ENCODE measurements around the gene NEDD4L. TPM values are rescaled to one million over a fixed set of nuclear protein-coding genes. Genes with fewer than 3 reads are reported as not detected.

NEDD4L gene
- total RNA-seq, 1 experiment from 2014 or later: 57.4 TPM

DNA sequence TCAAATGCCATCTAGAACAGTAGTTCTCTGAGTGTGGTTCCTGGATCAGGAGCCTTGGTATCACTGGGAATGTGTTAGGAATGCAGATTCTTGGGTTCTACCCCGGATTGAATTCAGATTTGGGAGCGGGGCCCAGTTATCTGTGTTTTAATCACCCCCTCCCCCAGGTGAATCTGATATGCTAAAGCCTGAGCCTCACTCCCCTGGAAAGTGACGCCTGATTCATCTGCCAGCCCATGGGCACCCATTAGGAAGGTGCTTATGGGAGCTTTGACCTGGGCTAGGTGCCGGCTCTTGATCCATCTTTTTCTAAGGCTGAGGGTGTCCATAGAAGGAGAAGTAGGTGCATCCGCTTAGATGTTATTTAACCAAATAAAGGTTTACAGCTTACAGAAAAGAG is 199.4 kb downstream of the NEDD4L start:
- no peak for TF ChIP-seq EZH2 (IDR thresholded peaks at IDR 0.05; ENCODE audit: low read depth)
- TF ChIP-seq, protein P1, sequence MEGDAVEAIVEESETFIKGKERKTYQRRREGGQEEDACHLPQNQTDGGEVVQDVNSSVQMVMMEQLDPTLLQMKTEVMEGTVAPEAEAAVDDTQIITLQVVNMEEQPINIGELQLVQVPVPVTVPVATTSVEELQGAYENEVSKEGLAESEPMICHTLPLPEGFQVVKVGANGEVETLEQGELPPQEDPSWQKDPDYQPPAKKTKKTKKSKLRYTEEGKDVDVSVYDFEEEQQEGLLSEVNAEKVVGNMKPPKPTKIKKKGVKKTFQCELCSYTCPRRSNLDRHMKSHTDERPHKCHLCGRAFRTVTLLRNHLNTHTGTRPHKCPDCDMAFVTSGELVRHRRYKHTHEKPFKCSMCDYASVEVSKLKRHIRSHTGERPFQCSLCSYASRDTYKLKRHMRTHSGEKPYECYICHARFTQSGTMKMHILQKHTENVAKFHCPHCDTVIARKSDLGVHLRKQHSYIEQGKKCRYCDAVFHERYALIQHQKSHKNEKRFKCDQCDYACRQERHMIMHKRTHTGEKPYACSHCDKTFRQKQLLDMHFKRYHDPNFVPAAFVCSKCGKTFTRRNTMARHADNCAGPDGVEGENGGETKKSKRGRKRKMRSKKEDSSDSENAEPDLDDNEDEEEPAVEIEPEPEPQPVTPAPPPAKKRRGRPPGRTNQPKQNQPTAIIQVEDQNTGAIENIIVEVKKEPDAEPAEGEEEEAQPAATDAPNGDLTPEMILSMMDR (conservative IDR thresholded peaks at IDR 0.05): no peak
- H4K20me1 ChIP-seq (ENCODE audit: insufficient read depth): peaks cover 33% of the 10 kb centered on the region
- POLR2A ChIA-PET (ENCODE audit: unreplicated experiment): no interaction called here
- H3K36me3 ChIP-seq (ENCODE audit: low read depth): peaks cover 8% of the 10 kb centered on the region; the same call in 1 of the 2 replicates
- no TSS peak for BruUV-seq (replicated peaks)
- DNase-seq: no peak
- no peaks in the 10 kb centered on the region for H3K4me1 ChIP-seq (replicated peaks; ENCODE audit: insufficient read depth)
- H3K27ac ChIP-seq: no peak overlapping the region
- H3F3A ChIP-seq (ENCODE audit: insufficient read depth, low read depth): peaks cover 5% of the 10 kb centered on the region; the same call in 1 of the 2 replicates
- H3K79me2 ChIP-seq (ENCODE audit: low read depth): peaks cover 75% of the 10 kb centered on the region
- H3K4me2 ChIP-seq: no peak overlapping the region
- no peaks in the 10 kb centered on the region for H3K9me3 ChIP-seq (ENCODE audit: insufficient read depth, low read depth)
- no peaks in the 10 kb centered on the region for H3K27me3 ChIP-seq (ENCODE audit: insufficient read depth, low read depth)
- H2AFZ ChIP-seq: no peak overlapping the region
- intact Hi-C loops (cut with micrococcal nuclease; ENCODE audit: unreplicated experiment): no loop called here
- no peak overlapping the region for H3K4me3 ChIP-seq
- CTCF ChIA-PET: no interaction called here
- no peaks in the 10 kb centered on the region for H3K9me2 ChIP-seq (ENCODE audit: insufficient read depth)

DNA sequence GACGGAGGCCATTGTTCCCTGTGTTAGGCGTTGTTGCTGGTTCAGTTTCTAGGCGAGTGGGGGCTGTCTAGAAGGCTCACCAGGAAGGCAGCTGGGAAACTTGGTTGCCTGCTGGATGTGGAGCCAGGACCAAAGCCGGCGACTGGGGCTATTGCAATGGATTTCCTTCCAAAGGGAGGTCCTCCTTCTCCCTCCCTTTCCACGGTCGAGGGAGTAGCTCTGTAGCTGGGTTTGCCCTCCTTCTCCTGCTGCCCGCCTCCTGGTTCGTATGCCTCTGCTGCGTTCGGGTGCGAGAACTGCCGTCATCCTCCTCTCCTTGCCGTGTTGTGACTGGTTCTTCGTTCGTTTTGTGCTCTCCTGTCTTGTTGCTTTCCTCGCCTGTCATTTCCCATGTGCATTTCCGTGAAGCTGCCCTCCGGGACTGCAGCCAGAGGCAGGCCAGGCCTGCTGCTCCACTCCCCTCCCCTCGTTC is 203.4 kb downstream of the NEDD4L start:
- no peak for DNase-seq
- no peak overlapping the region for H3K27ac ChIP-seq
- ChIA-PET CTCF (no interaction called here), POLR2A (ENCODE audit: unreplicated experiment) (no interaction called here)
- H4K20me1 ChIP-seq (ENCODE audit: insufficient read depth): peaks cover 13% of the 10 kb centered on the region
- peaks cover 4% of the 10 kb centered on the region for H3F3A ChIP-seq (ENCODE audit: insufficient read depth, low read depth)
- H3K9me2 ChIP-seq (ENCODE audit: insufficient read depth): no peaks in the 10 kb centered on the region
- no peaks in the 10 kb centered on the region for H3K27me3 ChIP-seq (ENCODE audit: insufficient read depth, low read depth)
- H3K79me2 ChIP-seq (ENCODE audit: low read depth): peaks cover 38% of the 10 kb centered on the region
- H2AFZ ChIP-seq: no peak overlapping the region
- H3K4me1 ChIP-seq (replicated peaks; ENCODE audit: insufficient read depth): no peaks in the 10 kb centered on the region
- no peak overlapping the region for H3K4me3 ChIP-seq
- no peak for TF ChIP-seq EZH2 (IDR thresholded peaks at IDR 0.05; ENCODE audit: low read depth)
- TF ChIP-seq, protein P1 (conservative IDR thresholded peaks at IDR 0.05): no peak
- BruUV-seq (replicated peaks): no TSS peak
- intact Hi-C loops (cut with micrococcal nuclease; ENCODE audit: unreplicated experiment): no loop called here
- no peak overlapping the region for H3K4me2 ChIP-seq
- peaks cover 4% of the 10 kb centered on the region; the same call in 1 of the 2 replicates for H3K36me3 ChIP-seq (ENCODE audit: low read depth)
- no peaks in the 10 kb centered on the region for H3K9me3 ChIP-seq (ENCODE audit: insufficient read depth, low read depth)

DNA sequence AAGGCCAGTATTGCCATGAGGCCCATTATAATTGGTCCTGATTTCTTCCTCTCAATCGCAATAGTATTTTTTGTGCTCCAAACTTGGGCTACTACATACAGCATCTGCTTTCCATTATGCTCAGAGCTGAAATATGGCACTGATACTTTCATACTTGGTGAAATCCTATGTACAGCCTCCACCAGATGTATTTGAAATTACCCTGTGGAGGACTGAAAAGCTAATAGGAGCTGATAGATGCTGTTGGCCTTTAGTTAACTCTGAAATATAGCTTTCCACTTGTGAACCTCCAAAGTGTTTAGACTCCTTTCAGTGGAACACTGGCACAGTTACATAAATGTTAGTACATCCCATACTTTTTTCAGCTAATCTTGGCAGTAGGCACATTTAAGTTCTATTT is 205.7 kb downstream of the NEDD4L start:
- CTCF ChIA-PET: no interaction called here
- H3K27ac ChIP-seq: no peak overlapping the region

More for the DNA sequence above, 205.7 kb downstream of the NEDD4L start:
- Histone ChIP-seq H3F3A (ENCODE audit: insufficient read depth, low read depth) (peaks cover 21% of the 10 kb centered on the region), H3K4me2 (no peak overlapping the region), H3K36me3 (ENCODE audit: low read depth) (peaks cover 4% of the 10 kb centered on the region; the same call in 1 of the 2 replicates), H4K20me1 (ENCODE audit: insufficient read depth) (peaks cover 7% of the 10 kb centered on the region), H3K9me3 (ENCODE audit: insufficient read depth, low read depth) (no peaks in the 10 kb centered on the region), H2AFZ (no peak overlapping the region), H3K4me3 (no peak overlapping the region), H3K79me2 (ENCODE audit: low read depth) (peaks cover 35% of the 10 kb centered on the region), H3K4me1 (replicated peaks; ENCODE audit: insufficient read depth) (peaks cover 12% of the 10 kb centered on the region; the same call in 1 of the 2 replicates), H3K9me2 (ENCODE audit: insufficient read depth) (no peaks in the 10 kb centered on the region), H3K27me3 (ENCODE audit: insufficient read depth, low read depth) (no peaks in the 10 kb centered on the region)
- intact Hi-C loops (cut with micrococcal nuclease; ENCODE audit: unreplicated experiment): no loop called here
- no TSS peak for BruUV-seq (replicated peaks)
- no peak for DNase-seq
- no peak for TF ChIP-seq EZH2 (IDR thresholded peaks at IDR 0.05; ENCODE audit: low read depth)
- TF ChIP-seq, protein P1 (conservative IDR thresholded peaks at IDR 0.05): no peak
- POLR2A ChIA-PET (ENCODE audit: unreplicated experiment): no interaction called here

All from PC-9 (cell line).